Ishikawa (cell line): ENCODE measurements around the gene COL16A1.

Experiments
- CEBPB ChIP-seq: IDR thresholded peaks from 2 replicates; pipeline ENCODE4 v1.6.1; 2012
- CREB1 ChIP-seq: IDR thresholded peaks from 2 replicates; pipeline ENCODE4 v1.6.1; 2012; ENCODE audit warnings: low read depth
- EGR1 ChIP-seq: IDR thresholded peaks from 2 replicates; pipeline ENCODE4 v1.6.1; 2012
- EP300 ChIP-seq: IDR thresholded peaks from 2 replicates; pipeline ENCODE4 v1.6.1; 2012; ENCODE audit warnings: borderline replicate concordance
- FOXM1 ChIP-seq: IDR thresholded peaks from 2 replicates; pipeline ENCODE4 v1.6.1; 2012; ENCODE audit warnings: low read depth, borderline replicate concordance
- NFIC ChIP-seq: IDR thresholded peaks from 2 replicates; pipeline ENCODE4 v1.6.1; 2012
- RAD21 ChIP-seq: IDR thresholded peaks from 2 replicates; pipeline ENCODE4 v1.6.1; 2012; ENCODE audit warnings: low read depth
- TAF1 ChIP-seq: IDR thresholded peaks from 2 replicates; pipeline ENCODE4 v1.6.1; 2012; ENCODE audit warnings: low read depth, mild to moderate bottlenecking
- TCF12 ChIP-seq: IDR thresholded peaks from 2 replicates; pipeline ENCODE4 v1.6.1; 2012; ENCODE audit warnings: low read depth
- TEAD4 ChIP-seq: IDR thresholded peaks from 2 replicates; pipeline ENCODE4 v1.6.1; 2012
- YY1 ChIP-seq: IDR thresholded peaks from 2 replicates; pipeline ENCODE4 v1.6.1; 2012; ENCODE audit warnings: low read depth
- ZBTB7A ChIP-seq: IDR thresholded peaks from 2 replicates; pipeline ENCODE4 v1.6.1; 2012; ENCODE audit warnings: low read depth
- TF ChIP-seq, protein P1 (sequence below): IDR thresholded peaks from 2 replicates; pipeline ENCODE4 v1.6.1; 2012
- TF ChIP-seq, protein P2 (sequence below): IDR thresholded peaks from 2 replicates; pipeline ENCODE4 v1.6.1; 2012
- TF ChIP-seq, protein P3 (sequence below): IDR thresholded peaks from 2 replicates; pipeline ENCODE4 v1.6.1; 2012; ENCODE audit warnings: low read depth, mild to moderate bottlenecking

COL16A1 gene

GRCh38 chr1:31745946-31746670 lies 42.3 kb upstream of the COL16A1 start:
- TF ChIP-seq, protein P1, sequence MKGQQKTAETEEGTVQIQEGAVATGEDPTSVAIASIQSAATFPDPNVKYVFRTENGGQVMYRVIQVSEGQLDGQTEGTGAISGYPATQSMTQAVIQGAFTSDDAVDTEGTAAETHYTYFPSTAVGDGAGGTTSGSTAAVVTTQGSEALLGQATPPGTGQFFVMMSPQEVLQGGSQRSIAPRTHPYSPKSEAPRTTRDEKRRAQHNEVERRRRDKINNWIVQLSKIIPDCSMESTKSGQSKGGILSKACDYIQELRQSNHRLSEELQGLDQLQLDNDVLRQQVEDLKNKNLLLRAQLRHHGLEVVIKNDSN = no peak
- TF ChIP-seq RAD21 (no peak), TEAD4 (no peak), TAF1 (no peak), NFIC (no peak), CEBPB (no peak), CREB1 (no peak), ZBTB7A (no peak)
- TF ChIP-seq, protein P2, sequence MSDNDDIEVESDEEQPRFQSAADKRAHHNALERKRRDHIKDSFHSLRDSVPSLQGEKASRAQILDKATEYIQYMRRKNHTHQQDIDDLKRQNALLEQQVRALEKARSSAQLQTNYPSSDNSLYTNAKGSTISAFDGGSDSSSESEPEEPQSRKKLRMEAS = no peak
- TF ChIP-seq, protein P3, sequence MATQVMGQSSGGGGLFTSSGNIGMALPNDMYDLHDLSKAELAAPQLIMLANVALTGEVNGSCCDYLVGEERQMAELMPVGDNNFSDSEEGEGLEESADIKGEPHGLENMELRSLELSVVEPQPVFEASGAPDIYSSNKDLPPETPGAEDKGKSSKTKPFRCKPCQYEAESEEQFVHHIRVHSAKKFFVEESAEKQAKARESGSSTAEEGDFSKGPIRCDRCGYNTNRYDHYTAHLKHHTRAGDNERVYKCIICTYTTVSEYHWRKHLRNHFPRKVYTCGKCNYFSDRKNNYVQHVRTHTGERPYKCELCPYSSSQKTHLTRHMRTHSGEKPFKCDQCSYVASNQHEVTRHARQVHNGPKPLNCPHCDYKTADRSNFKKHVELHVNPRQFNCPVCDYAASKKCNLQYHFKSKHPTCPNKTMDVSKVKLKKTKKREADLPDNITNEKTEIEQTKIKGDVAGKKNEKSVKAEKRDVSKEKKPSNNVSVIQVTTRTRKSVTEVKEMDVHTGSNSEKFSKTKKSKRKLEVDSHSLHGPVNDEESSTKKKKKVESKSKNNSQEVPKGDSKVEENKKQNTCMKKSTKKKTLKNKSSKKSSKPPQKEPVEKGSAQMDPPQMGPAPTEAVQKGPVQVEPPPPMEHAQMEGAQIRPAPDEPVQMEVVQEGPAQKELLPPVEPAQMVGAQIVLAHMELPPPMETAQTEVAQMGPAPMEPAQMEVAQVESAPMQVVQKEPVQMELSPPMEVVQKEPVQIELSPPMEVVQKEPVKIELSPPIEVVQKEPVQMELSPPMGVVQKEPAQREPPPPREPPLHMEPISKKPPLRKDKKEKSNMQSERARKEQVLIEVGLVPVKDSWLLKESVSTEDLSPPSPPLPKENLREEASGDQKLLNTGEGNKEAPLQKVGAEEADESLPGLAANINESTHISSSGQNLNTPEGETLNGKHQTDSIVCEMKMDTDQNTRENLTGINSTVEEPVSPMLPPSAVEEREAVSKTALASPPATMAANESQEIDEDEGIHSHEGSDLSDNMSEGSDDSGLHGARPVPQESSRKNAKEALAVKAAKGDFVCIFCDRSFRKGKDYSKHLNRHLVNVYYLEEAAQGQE = no peak

- TF ChIP-seq YY1 = no peak
- TF ChIP-seq RAD21 = peak; percentile 84
Measured at GRCh38 chr1:31745096-31745945, 41.5 kb upstream of the COL16A1 start.

DNA sequence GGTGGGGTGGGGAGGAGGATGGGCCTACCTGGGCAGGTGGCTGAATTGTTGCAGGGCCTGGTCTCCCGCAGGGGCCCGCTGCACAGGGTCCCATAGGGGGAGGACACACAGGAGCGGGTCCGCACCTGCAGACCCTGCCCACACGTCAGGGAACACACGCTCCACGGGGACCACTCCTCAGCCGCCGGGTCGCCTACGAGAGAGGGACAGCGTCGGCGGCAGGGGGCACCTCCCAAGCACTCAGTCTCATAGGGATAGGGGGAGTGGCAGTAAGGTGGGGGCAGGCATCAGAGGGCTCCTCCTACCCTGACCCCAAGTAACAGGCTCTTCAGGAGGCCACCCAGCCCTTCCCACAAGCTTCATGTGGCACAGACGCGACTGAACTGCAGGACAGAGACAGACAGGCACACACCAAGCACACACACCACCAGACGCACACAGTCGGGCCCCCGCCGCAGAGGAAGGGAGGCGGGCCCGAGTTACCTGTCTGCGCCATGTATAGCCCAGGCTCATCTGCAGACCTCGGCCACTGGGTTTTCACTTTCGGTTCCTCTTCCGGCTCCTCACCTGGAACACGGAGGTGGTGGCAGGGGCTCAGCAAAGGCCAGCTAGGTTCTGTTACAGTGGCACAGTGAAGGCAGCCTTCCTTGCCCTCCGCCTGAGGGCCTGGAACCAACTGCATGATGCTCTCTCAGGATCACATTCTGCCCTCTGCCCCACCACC lies 40.5 kb upstream of the COL16A1 start:
- no peak for TF ChIP-seq TCF12
- no peak for TF ChIP-seq ZBTB7A
- TF ChIP-seq, protein P1 = no peak
- no peak for TF ChIP-seq TEAD4
- TF ChIP-seq CEBPB = no peak
- TF ChIP-seq NFIC = no peak
- TF ChIP-seq TAF1 = no peak
- TF ChIP-seq, protein P2 = no peak
- TF ChIP-seq CREB1 = no peak
- no peak for TF ChIP-seq EP300
- TF ChIP-seq FOXM1 = no peak
- TF ChIP-seq EGR1 = no peak
- TF ChIP-seq, protein P3 = no peak
- no peak for TF ChIP-seq RAD21
- TF ChIP-seq YY1 = no peak

DNA sequence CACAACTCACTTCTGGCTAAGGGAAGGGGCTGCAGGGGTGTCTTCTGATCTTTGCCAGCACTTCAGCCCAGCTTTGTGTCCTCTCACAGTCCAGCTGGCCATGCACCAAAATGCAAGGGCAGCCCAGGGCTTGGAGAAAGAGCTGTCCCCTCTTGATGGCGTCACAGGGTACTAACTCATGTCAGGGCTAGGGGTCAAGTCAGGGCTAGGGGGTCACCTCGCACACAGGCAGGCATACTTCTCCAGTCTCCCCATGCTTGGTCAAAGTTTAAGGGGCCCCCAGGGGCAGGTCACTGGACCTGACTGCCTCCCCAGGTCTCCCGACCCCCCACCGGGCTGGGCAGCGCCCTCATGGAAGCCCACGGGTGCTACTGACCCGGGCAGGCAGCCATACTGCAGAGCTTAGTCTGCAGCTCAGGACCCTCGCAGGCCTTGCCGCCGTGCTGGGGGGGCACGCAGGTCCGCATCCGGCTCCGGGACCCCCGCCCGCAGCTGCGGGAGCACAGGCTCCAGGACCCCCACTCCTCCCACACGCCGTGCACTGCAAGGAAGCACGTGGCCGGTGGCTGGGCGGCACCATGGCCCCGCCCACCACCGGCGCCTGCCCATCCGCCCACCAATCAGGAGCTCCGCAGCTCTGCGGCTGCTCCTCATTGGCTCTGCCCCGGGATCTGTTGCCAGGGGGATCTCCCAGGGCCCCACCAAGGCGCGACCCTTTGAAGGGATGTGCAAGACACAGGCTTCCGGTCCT lies 38.8 kb upstream of the COL16A1 start:
- TF ChIP-seq ZBTB7A = 0 out of 2 replicates have a peak, but pooled peaks have one; percentile 27
- no peak for TF ChIP-seq NFIC

GRCh38 chr1:31739346-31739745 lies 35.5 kb upstream of the COL16A1 start:
- TF ChIP-seq, protein P2 = peak; percentile 45; the same call in 1 of the 2 replicates
- 0 out of 2 replicates have a peak, but pooled peaks have one; percentile 16 for TF ChIP-seq EP300
- no peak for TF ChIP-seq NFIC
